Right ventricle myocardium superior (tissue), 1 donor: ENCODE results near the gene NAA50. TPM values are rescaled to one million over a fixed set of nuclear protein-coding genes. Genes with fewer than 3 reads are reported as not detected.

Experiments
- ATAC-seq: fragments of 200-7000 bp; cut with Tn5 transposase; one replicate; pipeline ENCODE4 v1.9.1; 2020; ENCODE audit warnings: mild to moderate bottlenecking; ENCODE audit not compliant: poor library complexity
- DNase-seq: peaks from one replicate; pipeline ENCODE4 v3.0.0-alpha.2; 2020
- intact Hi-C: fragments of 100-400 bp; cut with DNase I; formaldehyde crosslinking; loops from one replicate; pipeline ENCODE4 v1.11.2; 2022
- long read RNA-seq: library from polyadenylated mRNA; unstranded; transcript quantifications from one replicate; pipeline ENCODE4 v2.0.0, GENCODE V29; 2021
- total RNA-seq: library from RNA; stranded (reverse); fragmentation: NEBNext Ultra II Directional; extraction: Animal tissue kit (Norgen Biotek cat#: 25700); gene quantifications from one replicate; pipeline ENCODE4 v1.2.1, GENCODE V29; 2021
- donor health status: DM: no; HTN: yes; CAD: no; lungs with severe emphysema.

Gene NAA50
- 77.5 TPM for total RNA-seq
- long read RNA-seq, full-length matches to known transcripts: 101 of 109 reads
- long read RNA-seq, partial matches to known transcripts: 0 of 109 reads
- long read RNA-seq, other reads (novel, unspliced or antisense): 8 of 109 reads

DNA sequence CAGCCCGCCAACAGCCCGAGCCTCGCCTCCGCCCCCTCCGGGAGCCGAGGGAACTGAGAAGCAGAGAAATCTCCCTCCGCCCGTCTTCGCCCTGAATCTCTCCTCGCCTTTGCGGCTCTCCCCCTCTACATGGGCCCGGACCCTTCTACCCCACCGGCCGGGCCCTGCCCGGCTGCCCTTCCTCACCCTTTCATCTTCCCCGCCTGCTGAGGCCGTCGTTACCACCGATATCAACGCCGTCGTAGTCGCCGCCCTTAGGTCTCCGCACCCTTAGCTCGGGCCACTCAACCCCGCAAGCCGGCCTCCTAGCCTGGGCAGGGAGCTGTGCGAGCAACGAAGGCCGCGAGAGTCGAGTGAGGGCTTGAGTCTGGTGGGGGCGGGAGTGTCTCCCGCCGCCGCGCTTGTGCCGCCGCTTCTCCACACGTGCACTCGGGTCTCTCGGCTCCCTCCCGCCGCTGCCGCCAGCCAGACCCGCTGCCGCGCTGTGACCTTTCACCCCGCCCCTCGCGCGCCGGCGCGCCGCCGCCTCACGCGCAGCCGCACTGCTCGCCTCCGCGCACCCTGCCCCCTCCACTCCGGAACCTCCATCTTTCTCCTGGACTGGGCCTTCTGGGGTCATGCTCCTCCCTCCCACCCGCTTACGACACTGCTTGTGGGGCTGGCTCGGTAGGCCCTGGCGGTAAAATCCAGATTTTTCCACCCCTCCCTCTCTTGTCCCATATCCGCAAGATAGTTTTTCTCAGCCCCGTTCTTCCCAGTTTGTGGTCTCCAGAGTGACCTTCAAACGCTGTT lies at the start of gene NAA50:
NAA50 (minus strand) TSS at position 494 of the 792 bp plus-strand sequence; CDS start at position 194, 300 bp downstream.
- ATAC-seq: peak; percentile 95
- intact Hi-C loops: loop anchor here (10.0 kb wide), 2 partner anchors 121 to 231 kb away; partner anchors contain the start of gene SPICE1
- peak; percentile 96 for DNase-seq

DNA sequence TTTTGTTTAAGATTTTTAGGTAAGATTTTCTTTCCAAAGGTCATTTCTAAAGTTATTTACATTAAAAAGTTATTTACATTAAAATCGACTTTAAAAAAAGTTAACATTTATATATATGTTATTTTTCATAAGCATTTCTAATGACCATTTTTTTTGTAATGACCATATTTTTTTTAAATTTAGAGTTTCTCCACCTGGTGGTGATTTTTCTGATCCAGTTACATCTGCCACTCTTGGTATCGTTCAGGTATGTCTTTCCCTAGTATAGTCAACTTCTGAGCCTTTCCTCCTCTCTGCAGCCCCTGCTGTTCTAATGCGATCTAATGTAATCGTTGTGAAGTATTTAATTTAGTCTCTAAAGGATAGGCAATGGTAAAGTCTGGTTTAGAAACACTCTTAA lies 49.6 kb upstream of the NAA50 start:
- ATAC-seq (no peak), DNase-seq (no peak)
- intact Hi-C loops: no loop called here

DNA sequence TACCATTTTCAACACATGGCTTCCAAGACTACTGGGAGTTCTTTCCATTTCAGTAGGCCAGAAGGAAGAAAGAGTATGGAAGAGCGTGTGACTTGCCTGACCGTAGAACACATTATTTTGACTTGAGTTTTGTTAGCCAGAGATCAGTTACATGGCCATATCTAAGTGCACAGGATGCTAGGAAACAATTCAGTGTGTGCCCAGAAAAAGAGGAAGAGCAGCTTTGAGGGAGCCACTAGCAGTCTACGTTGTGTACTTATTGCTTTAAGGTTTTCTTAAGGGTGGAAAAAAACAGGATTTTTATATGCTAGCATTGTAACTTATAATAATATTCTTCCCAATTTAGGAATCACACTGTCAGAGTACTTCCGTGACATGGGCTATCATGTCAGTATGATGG lies 48.5 kb upstream of the NAA50 start:
- DNase-seq: no peak
- intact Hi-C loops: no loop called here
- no peak for ATAC-seq

DNA sequence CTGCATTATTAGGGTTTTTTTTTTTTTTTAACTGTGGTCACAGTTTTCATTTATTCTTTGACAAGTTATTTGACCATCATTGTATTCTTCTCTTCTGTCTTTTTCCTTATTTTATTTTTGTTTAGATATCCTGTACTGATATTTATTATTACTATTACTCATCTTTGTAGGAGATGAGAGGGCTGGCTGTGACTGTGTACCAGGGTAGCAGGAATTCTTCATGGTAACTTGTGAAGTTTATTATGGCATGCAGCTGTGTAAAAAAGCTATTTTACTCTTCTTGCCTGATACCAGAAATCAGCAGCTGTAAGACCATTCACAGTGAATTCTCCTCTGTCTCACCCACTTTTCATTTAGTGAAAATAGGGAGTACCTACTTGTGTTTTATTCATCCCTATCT lies 45.3 kb upstream of the NAA50 start:
- ATAC-seq (no peak), DNase-seq (no peak)
- intact Hi-C loops: no loop called here

DNA sequence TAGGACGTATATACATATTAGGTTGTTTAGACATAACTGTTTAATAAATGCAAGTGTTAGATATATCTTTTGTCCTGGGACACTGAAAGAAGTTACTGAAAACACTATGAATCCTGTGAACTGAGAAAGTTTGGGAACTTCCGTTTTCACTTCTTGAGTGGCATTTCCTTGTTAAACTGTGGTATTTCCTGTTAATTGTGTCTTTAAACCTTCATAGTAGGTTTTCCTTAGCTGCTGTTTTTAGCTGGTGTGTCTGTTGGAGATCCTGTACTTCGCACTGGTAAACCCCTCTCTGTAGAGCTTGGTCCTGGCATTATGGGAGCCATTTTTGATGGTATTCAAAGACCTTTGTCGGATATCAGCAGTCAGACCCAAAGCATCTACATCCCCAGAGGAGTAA lies 37.9 kb upstream of the NAA50 start:
- intact Hi-C loops: no loop called here
- ATAC-seq (no peak), DNase-seq (no peak)

DNA sequence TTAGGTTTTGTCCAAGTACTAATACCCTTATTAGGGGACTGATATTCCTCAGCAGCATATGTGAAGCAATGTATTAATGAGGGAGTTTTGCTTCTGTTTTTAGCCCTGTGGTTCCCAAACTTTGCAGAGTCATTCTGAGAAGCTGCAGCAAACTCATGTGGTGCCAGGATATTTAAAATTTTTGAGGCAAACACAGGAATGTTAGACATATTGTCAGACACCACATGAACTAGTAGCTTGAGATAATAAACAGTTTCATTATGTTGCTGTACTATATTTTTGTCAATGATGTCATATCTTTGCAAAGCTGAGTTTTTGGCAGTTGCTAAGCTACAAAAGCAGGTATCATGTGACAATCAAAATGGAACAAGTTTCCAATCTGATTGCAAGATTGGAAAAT lies 37.4 kb upstream of the NAA50 start:
- DNase-seq: no peak
- intact Hi-C loops: no loop called here
- ATAC-seq: no peak

DNA sequence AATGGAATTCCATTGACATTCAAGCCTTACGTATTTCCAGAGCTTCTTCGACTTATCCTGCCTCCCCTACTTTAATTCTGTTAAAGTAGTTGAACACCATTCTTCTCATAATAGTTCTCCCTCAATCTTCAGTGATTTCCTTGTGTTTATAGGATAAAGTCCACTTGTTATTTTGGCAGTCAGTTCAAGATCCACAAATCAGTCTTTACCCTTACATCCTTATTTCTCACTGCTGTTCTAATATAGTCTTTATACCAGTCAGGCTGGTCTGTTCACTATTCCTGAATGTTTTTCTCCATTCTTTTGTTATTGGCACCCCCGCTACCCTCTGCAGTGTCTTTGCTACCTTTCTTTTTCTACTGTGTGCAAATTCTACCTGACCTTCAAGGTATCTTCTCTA lies 30.5 kb upstream of the NAA50 start:
- intact Hi-C loops: no loop called here
- ATAC-seq: no peak
- DNase-seq: no peak

DNA sequence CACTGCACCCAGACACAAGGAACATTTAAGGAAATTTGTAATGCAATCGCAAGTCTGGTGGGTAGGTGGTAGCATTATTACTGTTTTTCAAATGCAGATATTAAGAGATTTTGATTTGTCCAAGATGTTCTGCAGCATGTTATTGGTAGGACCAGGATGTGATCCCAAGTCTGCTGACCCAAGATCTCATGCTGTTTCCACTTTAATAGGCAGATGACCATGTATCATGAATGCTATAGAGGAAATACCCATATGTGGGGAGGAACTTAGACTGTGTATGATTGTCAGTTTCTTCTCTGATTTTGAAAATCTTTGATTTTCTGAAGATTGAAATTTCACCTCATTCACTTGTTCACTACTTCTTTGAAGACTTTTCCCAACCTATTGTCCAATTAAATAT lies 29.5 kb upstream of the NAA50 start:
- DNase-seq: no peak
- ATAC-seq: no peak
- intact Hi-C loops: no loop called here

DNA sequence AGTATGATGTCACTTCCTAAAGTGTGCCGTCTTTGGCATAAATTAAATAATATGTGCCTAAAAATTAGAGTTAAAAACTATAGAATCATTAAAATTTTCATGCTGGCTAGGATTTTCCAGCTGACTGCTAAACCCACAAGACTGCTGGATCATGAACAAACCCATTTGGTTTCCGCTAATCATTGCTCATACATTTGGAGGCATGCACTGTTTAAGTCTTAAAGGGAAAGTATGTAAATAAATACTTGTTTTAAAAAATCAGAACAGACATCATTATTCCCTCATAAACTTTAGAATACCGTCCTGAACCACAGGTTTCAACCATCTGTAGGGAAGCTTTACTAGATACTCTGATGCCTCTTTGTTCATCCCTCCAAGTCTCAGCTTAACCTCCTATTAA lies 27.3 kb upstream of the NAA50 start:
- ATAC-seq: no peak
- intact Hi-C loops: no loop called here

DNA sequence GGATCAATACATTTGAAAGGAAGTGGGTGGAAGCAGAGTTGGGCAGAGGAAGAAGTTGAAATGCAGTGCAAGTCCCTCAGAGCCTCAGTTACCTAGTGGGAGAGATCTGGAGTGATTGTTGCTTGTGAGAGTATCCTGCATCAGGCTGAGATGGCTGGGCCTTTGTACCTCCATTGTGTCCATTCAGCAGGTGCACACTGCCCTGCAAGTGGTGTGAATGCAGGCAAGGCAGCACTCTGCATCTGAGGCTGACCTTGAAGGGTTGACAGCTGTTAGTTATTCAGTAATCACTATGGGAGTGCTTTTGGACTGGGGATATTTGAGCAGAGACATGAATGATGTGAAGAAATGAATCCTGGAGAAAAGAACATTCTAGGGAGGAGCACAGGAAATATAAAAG lies 25.9 kb upstream of the NAA50 start:
- intact Hi-C loops: no loop called here
- DNase-seq (no peak), ATAC-seq (no peak)

More for the DNA sequence above, 27.3 kb upstream of the NAA50 start:
- no peak for DNase-seq

DNA sequence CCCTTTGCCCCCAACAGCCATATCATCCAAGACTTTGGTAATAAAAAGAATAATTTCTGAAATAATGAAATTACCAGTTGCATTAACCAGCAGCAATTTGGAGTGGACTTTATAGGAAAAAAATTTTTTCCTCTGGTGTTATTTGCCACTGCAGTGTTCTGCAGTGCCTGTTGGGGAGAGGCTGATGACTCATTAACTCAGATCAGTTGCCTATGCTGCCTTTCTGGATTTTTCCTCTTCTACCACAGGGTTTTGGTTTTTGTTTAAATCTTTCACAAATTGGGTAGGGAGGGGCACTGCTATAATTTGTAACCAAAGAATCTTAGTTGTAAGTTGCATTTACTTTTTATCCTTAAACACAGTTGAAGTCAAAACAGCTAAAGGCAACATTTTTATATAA lies 23.5 kb upstream of the NAA50 start:
- DNase-seq (no peak), ATAC-seq (no peak)
- intact Hi-C loops: no loop called here

DNA sequence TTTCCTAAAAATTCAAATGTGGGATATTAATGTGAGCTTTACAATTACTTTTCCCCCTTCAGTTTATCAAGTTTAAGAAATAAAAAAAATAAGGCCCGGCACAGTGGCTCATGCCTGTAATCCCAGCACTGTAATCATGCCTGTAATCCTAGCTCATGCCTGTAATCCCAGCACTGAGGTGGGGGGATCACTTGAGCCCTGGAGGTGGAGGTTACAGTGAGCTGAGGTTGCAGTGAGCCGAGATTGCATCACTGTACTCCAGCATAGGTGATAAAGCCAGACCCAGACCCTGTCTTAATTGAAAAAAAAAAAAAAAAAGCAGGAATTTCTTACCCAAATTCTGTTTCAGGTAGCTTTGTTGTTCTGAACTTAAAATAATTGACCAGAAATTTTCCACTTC lies 18.6 kb upstream of the NAA50 start:
- intact Hi-C loops: no loop called here
- ATAC-seq (no peak), DNase-seq (no peak)

DNA sequence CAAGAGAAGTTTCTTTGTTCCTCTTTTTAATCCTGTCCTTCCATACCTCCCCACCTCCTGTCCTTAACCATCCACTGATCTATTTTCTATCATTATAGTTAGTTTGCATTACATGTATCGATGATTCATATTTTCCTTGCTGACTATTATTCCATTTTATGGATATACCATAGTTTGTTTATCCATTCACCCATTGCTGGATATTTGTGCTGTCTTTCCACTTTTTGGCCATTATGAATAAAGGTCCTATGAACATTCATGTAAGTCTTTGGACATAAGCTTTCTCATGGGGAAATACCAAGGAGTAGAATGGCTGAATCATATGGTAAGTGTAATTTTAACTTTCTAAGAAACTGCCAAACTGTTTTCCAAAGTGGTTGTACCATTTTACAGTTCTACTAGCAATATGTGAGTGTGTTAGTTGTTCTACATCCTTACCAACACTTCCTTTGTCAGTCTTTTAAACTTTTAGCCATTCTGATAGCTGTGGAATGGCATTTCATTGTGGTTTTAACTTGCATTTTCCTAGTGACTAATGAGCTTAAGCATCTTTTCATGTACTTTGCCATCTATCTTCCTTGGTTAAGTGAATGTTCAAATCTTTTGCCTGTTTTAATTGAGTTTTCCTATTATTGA lies 12.5 kb upstream of the NAA50 start:
- intact Hi-C loops: no loop called here
- ATAC-seq (no peak), DNase-seq (no peak)

DNA sequence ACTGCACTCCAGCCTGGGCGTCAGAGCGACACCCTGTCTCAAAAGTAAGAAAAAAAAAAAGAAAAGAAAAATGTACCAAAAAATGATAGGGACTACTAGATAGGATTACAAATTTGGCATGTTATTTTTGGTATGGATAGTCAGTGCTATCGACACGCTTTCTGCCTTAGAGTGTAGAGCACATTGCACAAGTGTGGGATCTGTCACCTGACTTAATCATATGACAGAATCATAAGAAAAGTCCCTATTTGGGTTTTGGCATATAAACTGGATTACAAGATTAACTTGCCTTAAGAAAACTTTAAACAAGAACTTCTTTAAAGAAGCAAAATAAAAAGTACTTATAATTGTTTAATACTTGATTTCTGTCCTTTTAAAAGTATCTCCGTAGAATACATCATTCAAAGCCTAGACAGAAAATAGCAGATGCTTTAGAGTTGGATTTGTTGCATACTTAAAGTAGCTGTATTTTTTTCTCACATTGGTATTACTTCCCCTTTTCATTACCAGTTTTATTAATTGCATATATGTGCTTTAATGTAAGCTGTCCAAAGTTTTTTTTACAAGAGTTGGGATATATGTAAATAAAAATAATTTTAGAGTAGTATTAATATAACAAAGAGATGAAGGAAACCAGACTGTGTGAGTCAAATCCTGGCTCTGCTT lies 8.6 kb upstream of the NAA50 start:
- no peak for DNase-seq
- intact Hi-C loops: no loop called here
- no peak for ATAC-seq

DNA sequence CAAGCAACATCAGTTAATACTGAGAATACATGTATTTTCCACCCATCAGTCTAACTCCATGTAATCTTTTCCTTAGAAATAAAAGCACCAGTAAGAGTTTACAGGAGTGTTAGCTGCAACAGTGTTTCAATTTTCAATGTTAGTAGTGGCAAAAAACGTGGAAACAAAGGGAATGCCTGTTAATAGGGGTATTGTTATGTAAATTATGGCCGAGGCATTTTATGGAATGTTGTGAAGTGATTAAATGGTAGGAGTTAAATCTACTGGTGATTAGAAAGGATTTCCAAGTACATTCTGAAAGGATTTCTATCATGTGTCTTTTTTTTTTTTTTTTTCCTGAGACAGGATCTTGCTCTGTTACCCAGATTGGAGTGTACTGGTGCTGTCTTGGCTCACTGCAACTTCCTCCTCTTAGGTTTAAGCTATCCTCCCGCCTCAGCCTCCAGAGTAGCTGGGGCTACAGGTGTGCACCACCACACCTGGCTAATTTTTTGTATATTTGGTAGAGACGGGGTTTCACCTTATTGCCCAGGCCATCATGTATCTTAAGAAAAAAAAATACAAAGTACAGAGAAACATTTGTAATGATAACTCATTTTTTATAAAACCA lies 7.4 kb upstream of the NAA50 start:
- ATAC-seq: no peak
- intact Hi-C loops: no loop called here
- no peak for DNase-seq

DNA sequence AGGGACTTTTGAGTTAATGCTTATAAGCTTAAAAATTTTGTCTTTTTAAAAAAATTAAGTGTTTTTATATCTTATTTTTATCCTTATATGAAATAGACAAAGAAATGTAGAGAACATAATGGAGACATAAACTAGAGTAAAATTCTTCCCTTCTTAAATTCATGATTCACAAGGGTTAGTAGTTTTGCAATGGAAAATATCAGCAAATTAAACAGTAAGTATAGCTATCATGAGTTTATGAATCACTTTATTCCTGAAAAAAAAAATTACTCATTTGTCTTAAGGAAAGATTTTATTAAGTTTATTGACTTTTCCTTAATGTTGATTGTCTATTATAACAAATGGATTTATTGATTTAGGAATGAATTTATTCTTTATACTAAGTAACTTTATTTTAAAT lies 5.1 kb upstream of the NAA50 start:
- no peak for DNase-seq
- intact Hi-C loops: no loop called here

DNA sequence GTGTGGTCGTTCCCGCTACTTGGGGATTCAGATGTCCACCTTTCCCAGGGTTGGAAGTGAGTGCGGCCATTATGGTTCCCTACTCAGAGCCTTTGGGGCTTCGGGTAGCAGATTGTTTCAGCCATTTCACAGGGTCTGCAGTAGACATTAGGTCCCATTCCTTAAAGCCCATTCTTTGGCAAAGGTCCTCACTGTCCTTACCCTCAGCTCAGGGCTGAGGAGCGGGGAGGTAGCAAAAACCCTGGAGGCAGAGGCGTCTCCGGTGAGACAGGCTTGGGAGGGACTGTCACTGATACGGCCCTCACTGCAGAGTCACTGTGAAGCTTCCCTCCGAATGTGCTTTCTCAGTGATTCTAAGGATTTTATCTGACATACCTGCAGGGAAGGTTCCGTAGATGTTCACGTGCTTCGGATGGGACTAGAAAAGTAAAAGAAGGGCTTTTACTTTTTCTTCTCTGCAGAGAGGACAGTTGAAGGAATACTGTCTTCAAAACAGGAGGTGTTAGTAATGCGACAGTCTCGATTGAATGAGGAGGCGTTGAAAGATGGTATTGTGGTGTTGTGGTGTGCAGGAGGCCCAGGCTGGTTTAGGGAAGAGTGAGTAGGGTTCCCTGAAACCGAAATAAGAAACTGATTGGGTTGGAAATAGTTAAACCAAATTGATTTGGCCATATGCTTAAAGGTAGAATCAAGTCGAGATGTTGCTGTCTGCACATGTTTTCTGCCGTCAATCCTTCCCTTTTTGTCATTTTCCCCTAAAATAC lies 1.4 kb upstream of the NAA50 start:
- intact Hi-C loops: loop anchor here (10.0 kb wide), 2 partner anchors 123 to 233 kb away; partner anchors contain the start of gene SPICE1
- ATAC-seq (no peak), DNase-seq (no peak)

More for the DNA sequence above, 5.1 kb upstream of the NAA50 start:
- ATAC-seq: no peak

DNA sequence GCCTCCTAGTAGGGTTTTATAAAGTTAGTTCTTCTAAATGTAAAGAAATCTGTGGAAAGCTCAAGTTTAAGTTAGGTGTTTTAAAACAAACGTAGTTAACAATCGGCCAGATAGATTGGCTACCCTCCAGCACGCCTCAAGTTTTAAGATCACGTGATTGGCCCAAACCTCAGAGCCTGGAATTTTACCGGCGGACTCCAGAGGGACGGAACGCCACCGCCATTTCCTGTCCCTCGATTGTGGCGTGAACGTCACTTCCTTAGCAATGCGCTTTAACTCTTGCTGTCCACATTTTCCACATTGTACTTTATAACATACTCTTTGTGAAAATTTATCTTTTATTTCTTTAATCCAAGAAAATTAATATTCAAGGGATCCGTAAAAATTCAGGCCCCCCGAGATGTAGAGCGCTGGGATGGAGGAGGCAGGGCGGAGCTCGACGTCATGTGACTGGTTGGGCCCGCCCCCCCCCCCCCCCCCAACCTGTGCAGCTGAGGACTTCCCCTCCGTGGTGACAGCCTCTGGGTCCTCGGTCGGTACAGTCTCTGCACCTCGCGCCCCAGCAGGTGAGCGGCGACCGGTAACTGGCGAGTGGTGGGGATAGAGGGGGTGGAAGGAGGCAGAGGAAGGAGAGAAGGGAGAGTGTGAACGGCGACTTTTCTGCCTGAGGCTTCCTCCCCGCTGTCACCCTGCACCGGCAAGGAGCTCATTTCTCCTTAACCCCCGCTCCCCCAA lies 666 bp upstream of the NAA50 start, which contains the start of gene ATP6V1A:
ATP6V1A (plus strand) TSS at position 488 of the 735 bp plus-strand sequence. CDS start 31,719 bp downstream, outside the sequence.
- peak; percentile 86 for ATAC-seq
- intact Hi-C loops: loop anchor here (10.0 kb wide), 2 partner anchors 122 to 232 kb away; partner anchors contain the start of gene SPICE1
- peak; percentile 91 for DNase-seq
